ENCODE measurements around the gene UFL1.
A peak's percentile ranks its signal among the peaks of the same experiment; 100 is the strongest.

Gene UFL1

DNA sequence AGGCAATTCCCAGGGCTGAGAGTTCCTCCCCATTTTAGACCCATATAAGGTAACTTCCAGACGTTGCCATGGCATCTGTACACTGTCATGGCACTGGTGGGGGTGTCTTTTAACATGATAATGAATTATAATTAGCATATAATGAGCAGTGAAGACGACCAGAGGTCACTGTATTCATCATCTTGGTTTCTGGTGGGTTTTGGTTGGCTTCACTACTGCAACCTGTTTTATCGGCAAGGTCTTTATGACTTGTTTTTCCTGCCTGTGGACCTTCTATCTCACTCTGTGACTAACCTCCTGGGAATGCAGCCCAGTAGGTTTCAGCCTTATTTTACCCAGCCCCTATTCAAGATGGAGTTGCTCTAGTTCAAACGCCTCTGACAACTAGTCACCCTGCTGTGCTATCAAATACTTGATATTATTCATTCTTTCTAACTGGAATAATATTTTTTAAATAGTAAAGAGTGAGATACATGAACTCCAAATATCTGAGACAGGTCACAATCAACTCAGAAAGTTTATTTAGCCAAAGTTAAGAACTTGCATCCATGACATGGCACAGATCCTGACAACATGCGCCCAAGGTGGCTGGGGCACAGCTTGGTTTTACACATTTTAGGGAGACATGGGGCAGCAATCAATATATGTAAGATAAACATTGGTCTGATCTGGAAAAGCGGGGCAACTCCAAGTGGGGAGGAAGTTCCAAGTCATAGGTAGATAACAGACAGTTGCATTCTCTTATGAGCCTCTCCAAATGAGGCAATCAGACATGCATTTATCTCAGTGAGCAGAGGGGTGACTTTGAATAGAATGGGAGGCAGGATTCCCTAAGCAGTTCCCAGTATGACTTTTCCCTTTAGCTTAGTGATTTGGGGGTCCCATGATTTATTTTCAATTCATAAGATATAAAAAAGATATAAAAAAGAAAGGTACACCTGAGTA lies 1.2 kb upstream of the UFL1 start:
- 0 out of 2 replicates have a peak, but pooled peaks cover 19% of the 10 kb centered on the region for H3K36me3 ChIP-seq (ENCODE audit: insufficient read depth, low read length)
- no peaks in the 10 kb centered on the region for H3K9me3 ChIP-seq (ENCODE audit: low read depth, low read length)
- H3K9ac ChIP-seq (ENCODE audit: insufficient read length), result peak overlapping the region; percentile 91
- TF ChIP-seq FOXP2 (optimal IDR thresholded peaks at IDR 0.05; ENCODE audit: control extremely low read depth, extremely low read length, insufficient read depth) (no peak), EZH2 (IDR thresholded peaks at IDR 0.05) (no peak), POLR2AphosphoS5 (IDR thresholded peaks at IDR 0.05; ENCODE audit: borderline replicate concordance, low read depth, low read length) (no peak)
- peak overlapping the region; percentile 98 for H3K4me3 ChIP-seq
- H3K27ac ChIP-seq, result no peak overlapping the region
- DNase-seq (ENCODE audit: low read depth, low spot score), result no peak

DNA sequence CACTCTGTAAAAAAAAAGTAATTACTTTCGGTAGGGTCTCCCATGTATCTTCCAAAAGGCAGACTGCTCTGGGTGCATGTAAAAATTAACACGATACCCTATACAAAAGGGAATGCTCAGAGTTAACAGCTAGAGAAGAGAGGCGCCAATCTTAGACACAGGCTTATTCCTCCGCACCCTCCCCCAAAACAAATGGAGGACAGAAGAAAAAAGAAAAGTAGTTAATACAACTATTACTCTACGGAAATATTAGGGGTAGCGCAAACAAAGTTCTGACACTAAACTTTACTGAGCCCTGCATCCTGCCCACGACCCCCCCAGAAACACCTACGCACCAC lies 331 bp upstream of the UFL1 start:
- Histone ChIP-seq H3K36me3 (ENCODE audit: insufficient read depth, low read length) (peaks cover 27% of the 10 kb centered on the region), H3K27ac (peak overlapping the region; percentile 89; the same call in 1 of the 2 replicates), H3K9me3 (ENCODE audit: low read depth, low read length) (no peaks in the 10 kb centered on the region), H3K9ac (ENCODE audit: insufficient read length) (peak overlapping the region; percentile 91), H3K4me3 (peak overlapping the region; percentile 98)
- DNase-seq (ENCODE audit: low read depth, low spot score), result peak; percentile 16
- TF ChIP-seq FOXP2 (optimal IDR thresholded peaks at IDR 0.05; ENCODE audit: control extremely low read depth, extremely low read length, insufficient read depth) (no peak), POLR2AphosphoS5 (IDR thresholded peaks at IDR 0.05; ENCODE audit: borderline replicate concordance, low read depth, low read length) (no peak), EZH2 (IDR thresholded peaks at IDR 0.05) (no peak)

DNA sequence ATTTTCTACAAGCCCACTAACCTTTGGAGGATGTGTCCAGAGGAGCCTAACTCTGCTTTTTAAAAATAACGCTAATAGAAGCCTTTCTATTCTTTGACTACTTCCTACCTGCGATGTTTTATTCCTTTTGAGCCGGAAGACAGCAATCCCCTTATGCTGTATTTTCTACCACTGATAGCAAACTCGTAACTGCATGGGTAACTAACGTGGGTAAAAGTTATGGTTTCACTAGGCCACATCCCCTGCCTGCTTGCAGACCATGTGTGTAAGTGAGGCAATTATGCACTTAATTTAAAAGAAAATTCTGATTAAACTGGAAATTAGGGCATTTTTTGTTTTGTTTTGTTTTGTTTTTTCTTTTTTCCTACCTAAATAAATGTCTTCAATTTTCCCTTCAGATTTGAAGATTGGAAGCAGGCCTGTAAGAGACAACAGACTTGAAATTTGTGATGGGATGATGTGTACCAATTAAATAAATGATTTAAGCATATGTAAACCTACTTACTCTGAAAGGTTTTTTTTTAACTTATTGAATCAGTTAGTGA lies 931 bp downstream of the UFL1 start:
- Histone ChIP-seq H3K27ac (peak overlapping the region; percentile 89), H3K9me3 (ENCODE audit: low read depth, low read length) (no peaks in the 10 kb centered on the region), H3K4me3 (peak overlapping the region; percentile 98), H3K9ac (ENCODE audit: insufficient read length) (peak overlapping the region; percentile 91), H3K36me3 (ENCODE audit: insufficient read depth, low read length) (peaks cover 38% of the 10 kb centered on the region)
- DNase-seq (ENCODE audit: low read depth, low spot score), result peak; percentile 20
- TF ChIP-seq FOXP2 (optimal IDR thresholded peaks at IDR 0.05; ENCODE audit: control extremely low read depth, extremely low read length, insufficient read depth) (no peak), EZH2 (IDR thresholded peaks at IDR 0.05) (no peak), POLR2AphosphoS5 (IDR thresholded peaks at IDR 0.05; ENCODE audit: borderline replicate concordance, low read depth, low read length) (no peak)

DNA sequence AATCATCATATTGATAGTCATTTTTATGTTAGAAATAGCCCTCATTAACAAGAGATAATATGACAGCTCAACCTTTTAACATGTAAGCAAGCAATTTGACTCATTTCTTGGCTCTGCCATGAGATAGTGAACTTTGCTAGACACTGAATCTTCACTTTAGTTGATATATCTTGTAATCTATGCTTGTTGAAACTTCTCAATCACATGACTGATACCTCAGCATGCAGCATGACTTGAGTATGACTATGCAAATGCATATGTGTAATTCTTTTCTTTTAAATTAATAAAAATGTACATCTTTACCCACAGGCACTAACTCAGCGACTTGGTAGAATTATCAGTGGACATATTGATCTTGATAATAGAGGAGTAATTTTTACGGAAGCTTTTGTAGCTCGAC lies 6.6 kb downstream of the UFL1 start:
- Histone ChIP-seq H3K36me3 (ENCODE audit: insufficient read depth, low read length) (peaks cover 92% of the 10 kb centered on the region), H3K4me3 (no peak overlapping the region), H3K27ac (no peak overlapping the region), H3K9me3 (ENCODE audit: low read depth, low read length) (no peaks in the 10 kb centered on the region), H3K9ac (ENCODE audit: insufficient read length) (no peak overlapping the region)
- TF ChIP-seq FOXP2 (optimal IDR thresholded peaks at IDR 0.05; ENCODE audit: control extremely low read depth, extremely low read length, insufficient read depth) (no peak), EZH2 (IDR thresholded peaks at IDR 0.05) (no peak), POLR2AphosphoS5 (IDR thresholded peaks at IDR 0.05; ENCODE audit: borderline replicate concordance, low read depth, low read length) (no peak)
- DNase-seq (ENCODE audit: low read depth, low spot score), result no peak

DNA sequence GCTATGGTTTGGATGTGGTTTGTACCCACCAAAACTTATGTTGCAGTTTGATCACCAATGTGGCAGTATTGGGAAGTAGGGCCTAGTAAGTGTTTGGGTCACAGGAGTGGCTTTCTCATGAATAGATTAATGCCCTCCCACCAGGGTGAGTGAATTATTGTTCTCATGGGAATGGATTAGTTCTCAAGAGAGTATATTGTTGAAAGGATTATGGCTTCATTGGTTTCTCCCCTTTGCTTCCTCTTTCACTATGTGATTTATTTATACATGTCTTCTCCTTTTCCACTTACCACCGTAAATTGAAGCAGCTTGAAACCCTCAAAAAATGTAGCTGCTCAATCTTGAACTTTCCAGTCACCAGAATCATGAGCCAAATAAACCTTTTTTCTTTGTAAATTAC lies 10.8 kb downstream of the UFL1 start:
- TF ChIP-seq FOXP2 (optimal IDR thresholded peaks at IDR 0.05; ENCODE audit: control extremely low read depth, extremely low read length, insufficient read depth) (no peak), POLR2AphosphoS5 (IDR thresholded peaks at IDR 0.05; ENCODE audit: borderline replicate concordance, low read depth, low read length) (no peak), EZH2 (IDR thresholded peaks at IDR 0.05) (no peak)
- Histone ChIP-seq H3K9me3 (ENCODE audit: low read depth, low read length) (no peaks in the 10 kb centered on the region), H3K4me3 (no peak overlapping the region), H3K9ac (ENCODE audit: insufficient read length) (no peak overlapping the region), H3K36me3 (ENCODE audit: insufficient read depth, low read length) (peaks cover 60% of the 10 kb centered on the region), H3K27ac (no peak overlapping the region)
- DNase-seq (ENCODE audit: low read depth, low spot score), result no peak

DNA sequence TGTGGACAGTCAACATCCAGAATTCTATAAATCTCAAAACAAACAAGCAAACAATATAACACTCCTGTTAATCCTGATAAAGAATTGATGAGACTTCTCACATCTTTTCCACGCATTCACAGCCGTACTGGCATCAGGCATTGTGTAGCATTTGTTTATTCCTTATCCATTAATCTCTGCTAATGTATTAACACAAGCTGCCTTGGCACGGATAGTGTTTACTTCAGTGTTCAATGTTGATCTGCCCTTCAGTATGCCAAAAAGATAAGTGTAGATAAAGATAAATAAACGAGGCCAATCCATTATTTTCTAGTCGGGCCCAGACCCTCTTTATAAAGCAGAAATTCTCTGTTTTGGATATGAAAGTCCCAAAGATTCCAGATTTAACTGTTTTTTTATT lies 16.1 kb downstream of the UFL1 start:
- no peak for TF ChIP-seq POLR2AphosphoS5 (IDR thresholded peaks at IDR 0.05; ENCODE audit: borderline replicate concordance, low read depth, low read length)
- no peak for TF ChIP-seq FOXP2 (optimal IDR thresholded peaks at IDR 0.05; ENCODE audit: control extremely low read depth, extremely low read length, insufficient read depth)
- TF ChIP-seq EZH2 (IDR thresholded peaks at IDR 0.05), result no peak
- no peak for DNase-seq (ENCODE audit: low read depth, low spot score)
- no peaks in the 10 kb centered on the region for H3K9me3 ChIP-seq (ENCODE audit: low read depth, low read length)
- peaks cover 35% of the 10 kb centered on the region for H3K36me3 ChIP-seq (ENCODE audit: insufficient read depth, low read length)
- no peak overlapping the region for H3K9ac ChIP-seq (ENCODE audit: insufficient read length)
- H3K27ac ChIP-seq, result no peak overlapping the region
- H3K4me3 ChIP-seq, result no peak overlapping the region

DNA sequence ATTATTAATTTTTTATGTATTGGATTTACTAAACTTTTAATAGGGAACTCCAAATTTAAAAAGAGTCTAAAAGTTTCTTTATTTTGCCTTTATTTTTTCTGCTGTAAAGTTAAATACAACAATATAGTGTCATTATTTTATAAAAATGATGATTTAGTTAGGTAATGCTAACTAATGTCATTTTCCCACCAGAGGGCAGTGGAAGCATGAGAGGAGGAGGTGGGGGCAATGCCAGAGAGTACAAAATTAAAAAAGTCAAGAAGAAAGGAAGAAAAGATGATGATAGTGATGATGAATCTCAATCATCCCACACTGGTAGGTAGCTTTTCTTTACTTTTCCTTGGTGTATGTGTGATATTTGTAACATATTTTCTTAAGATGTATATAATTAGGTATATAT lies 21.1 kb downstream of the UFL1 start:
- no peaks in the 10 kb centered on the region for H3K9me3 ChIP-seq (ENCODE audit: low read depth, low read length)

DNA sequence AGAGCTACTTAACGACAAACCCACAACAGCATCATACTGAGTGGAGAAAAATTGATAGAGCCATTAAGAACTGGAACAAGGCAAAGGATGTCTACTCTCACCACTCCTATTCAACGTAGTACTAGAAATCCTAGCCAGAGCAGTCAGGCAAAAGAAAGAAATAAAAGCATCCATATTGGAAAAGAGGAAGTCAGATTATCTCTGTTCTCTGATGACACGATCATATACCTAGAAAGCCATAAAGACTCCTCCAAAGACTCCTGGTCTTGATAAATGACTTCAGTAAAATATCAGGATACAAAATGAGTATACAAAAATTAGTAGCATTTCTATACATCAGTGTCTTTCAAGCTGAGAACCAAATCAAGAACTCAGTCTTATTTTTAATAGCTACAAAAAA lies 24.3 kb downstream of the UFL1 start:
- no peaks in the 10 kb centered on the region for H3K9me3 ChIP-seq (ENCODE audit: low read depth, low read length)
- TF ChIP-seq POLR2AphosphoS5 (IDR thresholded peaks at IDR 0.05; ENCODE audit: borderline replicate concordance, low read depth, low read length), result no peak
- DNase-seq (ENCODE audit: low read depth, low spot score), result no peak
- peaks cover 32% of the 10 kb centered on the region for H3K36me3 ChIP-seq (ENCODE audit: insufficient read depth, low read length)
- H3K9ac ChIP-seq (ENCODE audit: insufficient read length), result no peak overlapping the region
- no peak overlapping the region for H3K27ac ChIP-seq
- no peak overlapping the region for H3K4me3 ChIP-seq

More for the DNA sequence above, 21.1 kb downstream of the UFL1 start:
- Histone ChIP-seq H3K9ac (ENCODE audit: insufficient read length) (no peak overlapping the region), H3K4me3 (no peak overlapping the region), H3K36me3 (ENCODE audit: insufficient read depth, low read length) (peaks cover 46% of the 10 kb centered on the region), H3K27ac (no peak overlapping the region)
- no peak for DNase-seq (ENCODE audit: low read depth, low spot score)
- TF ChIP-seq FOXP2 (optimal IDR thresholded peaks at IDR 0.05; ENCODE audit: control extremely low read depth, extremely low read length, insufficient read depth), result no peak
- TF ChIP-seq POLR2AphosphoS5 (IDR thresholded peaks at IDR 0.05; ENCODE audit: borderline replicate concordance, low read depth, low read length), result no peak
- TF ChIP-seq EZH2 (IDR thresholded peaks at IDR 0.05), result no peak
